Upper lobe of right lung (tissue), 1 donor: Measurements from ENCODE around the gene LYAR. TPM values are rescaled to one million over a fixed set of nuclear protein-coding genes. Genes with fewer than 3 reads are reported as not detected.

Source experiments
- ATAC-seq: fragments of 200-7000 bp; cut with Tn5 transposase; one replicate; pipeline ENCODE4 v1.9.1; 2020; ENCODE audit warnings: mild to moderate bottlenecking, moderate library complexity
- DNase-seq: peaks from one replicate; pipeline ENCODE4 v3.0.0-alpha.2; 2020
- H3K27ac ChIP-seq: fragments of 200-600 bp; one replicate; pipeline ENCODE4 v1.8.0; 2022
- H3K27me3 ChIP-seq: fragments of 200-600 bp; one replicate; pipeline ENCODE4 v1.8.0; 2022; ENCODE audit warnings: mild to moderate bottlenecking
- H3K36me3 ChIP-seq: fragments of 200-600 bp; one replicate; pipeline ENCODE4 v1.8.0; 2022
- H3K4me1 ChIP-seq: fragments of 200-600 bp; one replicate; pipeline ENCODE4 v1.8.0; 2022
- H3K4me3 ChIP-seq: fragments of 200-600 bp; one replicate; pipeline ENCODE4 v1.8.0; 2022; ENCODE audit warnings: mild to moderate bottlenecking
- H3K9me3 ChIP-seq: fragments of 200-600 bp; one replicate; pipeline ENCODE4 v1.8.0; 2022
- CTCF ChIP-seq: fragments of 200-600 bp; IDR thresholded peaks from one replicate; pipeline ENCODE4 v1.8.0; 2022; ENCODE audit warnings: antibody characterized with exemption
- intact Hi-C: fragments of 100-400 bp; cut with DNase I; formaldehyde crosslinking; loops from one replicate; pipeline ENCODE4 v1.11.0; 2022
- total RNA-seq: library from RNA; stranded (reverse); fragmentation: NEBNext Ultra II Directional; extraction: Animal tissue kit (Norgen Biotek cat#: 25700); gene quantifications from one replicate; pipeline ENCODE4 v1.2.1, GENCODE V29; 2021
- donor health status: DM: no; HTN: yes; CAD: no; lungs with severe emphysema.

The LYAR gene
- total RNA-seq, 1 donor from 2014 or later = 13.3 TPM

GRCh38 chr4:4333265-4333706, 43.3 kb upstream of the LYAR start:
- no peaks in the 10 kb centered on the region for H3K4me1 ChIP-seq
- TF ChIP-seq CTCF = no peak
- DNase-seq (peak; percentile 57), ATAC-seq (peak; percentile 21)
- H3K9me3 ChIP-seq = no peaks in the 10 kb centered on the region
- no peak overlapping the region for H3K4me3 ChIP-seq
- no peaks in the 10 kb centered on the region for H3K27me3 ChIP-seq
- H3K36me3 ChIP-seq = no peaks in the 10 kb centered on the region
- no peak overlapping the region for H3K27ac ChIP-seq
- intact Hi-C loops = loop anchor here (10.0 kb wide), 1 partner anchor 78 kb away; no protein-coding TSS in a partner anchor

GRCh38 chr4:4332529-4332928, 42.6 kb upstream of the LYAR start:
- Histone ChIP-seq H3K4me1 (no peaks in the 10 kb centered on the region), H3K4me3 (no peak overlapping the region), H3K27me3 (no peaks in the 10 kb centered on the region), H3K27ac (no peak overlapping the region), H3K36me3 (no peaks in the 10 kb centered on the region), H3K9me3 (no peaks in the 10 kb centered on the region)
- DNase-seq = no peak
- no peak for ATAC-seq
- intact Hi-C loops = loop anchor here (10.0 kb wide), 1 partner anchor 78 kb away; no protein-coding TSS in a partner anchor
- TF ChIP-seq CTCF = no peak

- ATAC-seq = no peak
These were observed 40.8 kb upstream of the LYAR start for GRCh38 chr4:4330794-4331193.

GRCh38 chr4:4329496-4329895, 39.5 kb upstream of the LYAR start:
- no peak overlapping the region for H3K4me3 ChIP-seq
- H3K36me3 ChIP-seq = no peaks in the 10 kb centered on the region
- H3K9me3 ChIP-seq = no peaks in the 10 kb centered on the region
- no peak for ATAC-seq
- no peaks in the 10 kb centered on the region for H3K27me3 ChIP-seq
- intact Hi-C loops = no loop called here
- DNase-seq = peak; percentile 27
- H3K4me1 ChIP-seq = no peaks in the 10 kb centered on the region
- no peak for TF ChIP-seq CTCF
- no peak overlapping the region for H3K27ac ChIP-seq

More at GRCh38 chr4:4330794-4331193, 40.8 kb upstream of the LYAR start:
- Histone ChIP-seq H3K27ac (no peak overlapping the region), H3K4me3 (no peak overlapping the region), H3K27me3 (no peaks in the 10 kb centered on the region), H3K9me3 (no peaks in the 10 kb centered on the region), H3K4me1 (no peaks in the 10 kb centered on the region), H3K36me3 (no peaks in the 10 kb centered on the region)
- DNase-seq = peak; percentile 25
- TF ChIP-seq CTCF = no peak
- intact Hi-C loops = loop anchor here (10.0 kb wide), 1 partner anchor 76 kb away; no protein-coding TSS in a partner anchor

- ATAC-seq = no peak
- intact Hi-C loops = no loop called here
- DNase-seq = peak; percentile 3
- H3K4me1 ChIP-seq = no peaks in the 10 kb centered on the region
- H3K9me3 ChIP-seq = no peaks in the 10 kb centered on the region
- H3K27ac ChIP-seq = no peak overlapping the region
- no peaks in the 10 kb centered on the region for H3K36me3 ChIP-seq
- H3K27me3 ChIP-seq = no peaks in the 10 kb centered on the region
- no peak overlapping the region for H3K4me3 ChIP-seq
- TF ChIP-seq CTCF = no peak
These were observed 38.9 kb upstream of the LYAR start for GRCh38 chr4:4328840-4329239.

GRCh38 chr4:4328206-4328605, 38.3 kb upstream of the LYAR start:
- intact Hi-C loops = no loop called here
- no peaks in the 10 kb centered on the region for H3K9me3 ChIP-seq
- no peak overlapping the region for H3K27ac ChIP-seq
- no peaks in the 10 kb centered on the region for H3K36me3 ChIP-seq
- no peak overlapping the region for H3K4me3 ChIP-seq
- DNase-seq = no peak
- TF ChIP-seq CTCF = no peak
- no peaks in the 10 kb centered on the region for H3K27me3 ChIP-seq
- H3K4me1 ChIP-seq = no peaks in the 10 kb centered on the region
- no peak for ATAC-seq
